ENCODE results near the gene CTRB1. TPM values are rescaled to one million over a fixed set of nuclear protein-coding genes. Genes with fewer than 3 reads are reported as not detected.

Gene CTRB1
- total and polyA plus RNA-seq, 2 of the 13 experiments (the other 11 are each of a cell fraction or from before 2014, with no cell fraction given), result not detected

DNA sequence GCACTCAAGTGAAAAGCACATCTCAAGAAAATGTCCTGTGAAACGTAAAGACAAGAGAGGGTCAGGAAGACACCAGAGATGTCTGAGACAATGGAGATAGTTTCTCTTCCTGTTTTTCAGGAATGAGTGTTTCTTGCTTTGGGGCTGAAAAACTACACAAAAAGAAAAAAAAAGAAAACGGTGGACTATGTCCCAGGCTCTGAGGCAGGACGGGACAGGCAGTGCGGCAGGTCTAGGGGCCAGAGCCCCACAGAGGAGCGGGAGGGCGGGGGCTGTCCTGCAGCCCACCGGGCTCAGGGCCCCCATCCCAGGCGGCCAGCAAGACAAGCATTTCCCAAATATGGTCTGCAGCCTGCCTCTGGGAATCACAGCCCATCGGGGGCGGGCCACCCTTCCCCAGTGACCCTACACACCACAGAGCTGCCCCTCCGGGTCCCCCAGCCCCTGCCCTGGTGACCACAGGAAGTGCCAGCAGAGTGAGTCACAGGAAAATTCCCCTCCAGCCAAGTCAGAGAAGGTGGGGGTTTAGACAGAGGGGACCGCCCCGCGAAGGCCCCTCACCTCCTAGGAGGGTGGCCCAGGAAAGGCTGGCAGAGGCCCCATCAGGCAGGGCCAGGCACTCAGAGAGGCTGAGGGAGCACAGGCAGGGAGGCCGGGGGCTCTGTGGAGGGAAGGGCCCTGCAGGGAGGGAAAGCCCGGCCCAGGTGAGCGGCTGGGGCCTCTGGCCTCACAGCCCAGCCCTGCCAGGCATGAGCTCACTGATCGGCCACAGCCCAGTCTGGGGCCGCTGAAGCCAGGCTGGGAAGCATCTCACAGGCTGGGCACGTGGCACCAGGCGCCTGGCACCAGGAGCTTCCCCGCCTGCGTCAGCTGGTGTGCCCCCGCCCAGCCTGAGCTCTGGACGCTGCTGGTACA, 26.3 kb downstream of the CTRB1 start (continued):
- TF ChIP-seq, protein P1, sequence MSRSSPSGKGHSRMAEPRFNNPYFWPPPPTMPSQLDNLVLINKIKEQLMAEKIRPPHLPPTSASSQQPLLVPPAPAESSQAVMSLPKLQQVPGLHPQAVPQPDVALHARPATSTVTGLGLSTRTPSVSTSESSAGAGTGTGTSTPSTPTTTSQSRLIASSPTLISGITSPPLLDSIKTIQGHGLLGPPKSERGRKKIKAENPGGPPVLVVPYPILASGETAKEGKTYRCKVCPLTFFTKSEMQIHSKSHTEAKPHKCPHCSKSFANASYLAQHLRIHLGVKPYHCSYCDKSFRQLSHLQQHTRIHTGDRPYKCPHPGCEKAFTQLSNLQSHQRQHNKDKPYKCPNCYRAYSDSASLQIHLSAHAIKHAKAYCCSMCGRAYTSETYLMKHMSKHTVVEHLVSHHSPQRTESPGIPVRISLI (CRISPR knock-in tag; IDR thresholded peaks at IDR 0.05; ENCODE audit: borderline replicate concordance), result peak; percentile 84
- TF ChIP-seq ZBTB42 (CRISPR knock-in tag; IDR thresholded peaks at IDR 0.05) (no peak), HDAC6 (IDR thresholded peaks at IDR 0.05; ENCODE audit: low read depth, low read length) (no peak), ZNF563 (CRISPR knock-in tag; IDR thresholded peaks at IDR 0.05) (0 out of 2 replicates have a peak, but pooled peaks have one; percentile 46), ZNF772 (CRISPR knock-in tag; IDR thresholded peaks at IDR 0.05) (peak; percentile 87), PPARG (CRISPR knock-in tag; conservative IDR thresholded peaks at IDR 0.05) (peak; percentile 99), HNRNPUL1 (IDR thresholded peaks at IDR 0.05; ENCODE audit: low read depth, low read length) (no peak), CREM (IDR thresholded peaks at IDR 0.05) (peak; percentile 76), CREM (CRISPR knock-in tag; IDR thresholded peaks at IDR 0.05) (no peak), NFIC (IDR thresholded peaks at IDR 0.05; ENCODE audit: low read length) (0 out of 2 replicates have a peak, but pooled peaks have one; percentile 80), NKX3-1 (CRISPR knock-in tag; IDR thresholded peaks at IDR 0.05) (peak; percentile 87; the same call in 1 of the 2 replicates), ZNF83 (CRISPR knock-in tag; IDR thresholded peaks at IDR 0.05; ENCODE audit: borderline replicate concordance) (0 out of 2 replicates have a peak, but pooled peaks have one; percentile 35), MTA1 (CRISPR knock-in tag; IDR thresholded peaks at IDR 0.05; ENCODE audit: borderline replicate concordance) (peak; percentile 98), AGO2 (optimal IDR thresholded peaks at IDR 0.05; ENCODE audit: low read depth, low read length) (peak; percentile 99), ZNF441 (CRISPR knock-in tag; IDR thresholded peaks at IDR 0.05; ENCODE audit: borderline replicate concordance) (peak; percentile 82; the same call in 1 of the 2 replicates), NR1H2 (CRISPR knock-in tag; IDR thresholded peaks at IDR 0.05; ENCODE audit: borderline replicate concordance, low read depth) (peak; percentile 80; the same call in 1 of the 2 replicates), ZSCAN21 (CRISPR knock-in tag; IDR thresholded peaks at IDR 0.05; ENCODE audit: borderline replicate concordance) (peak; percentile 79; the same call in 1 of the 2 replicates), ONECUT2 (CRISPR knock-in tag; IDR thresholded peaks at IDR 0.05) (no peak)
- TF ChIP-seq, protein P2, sequence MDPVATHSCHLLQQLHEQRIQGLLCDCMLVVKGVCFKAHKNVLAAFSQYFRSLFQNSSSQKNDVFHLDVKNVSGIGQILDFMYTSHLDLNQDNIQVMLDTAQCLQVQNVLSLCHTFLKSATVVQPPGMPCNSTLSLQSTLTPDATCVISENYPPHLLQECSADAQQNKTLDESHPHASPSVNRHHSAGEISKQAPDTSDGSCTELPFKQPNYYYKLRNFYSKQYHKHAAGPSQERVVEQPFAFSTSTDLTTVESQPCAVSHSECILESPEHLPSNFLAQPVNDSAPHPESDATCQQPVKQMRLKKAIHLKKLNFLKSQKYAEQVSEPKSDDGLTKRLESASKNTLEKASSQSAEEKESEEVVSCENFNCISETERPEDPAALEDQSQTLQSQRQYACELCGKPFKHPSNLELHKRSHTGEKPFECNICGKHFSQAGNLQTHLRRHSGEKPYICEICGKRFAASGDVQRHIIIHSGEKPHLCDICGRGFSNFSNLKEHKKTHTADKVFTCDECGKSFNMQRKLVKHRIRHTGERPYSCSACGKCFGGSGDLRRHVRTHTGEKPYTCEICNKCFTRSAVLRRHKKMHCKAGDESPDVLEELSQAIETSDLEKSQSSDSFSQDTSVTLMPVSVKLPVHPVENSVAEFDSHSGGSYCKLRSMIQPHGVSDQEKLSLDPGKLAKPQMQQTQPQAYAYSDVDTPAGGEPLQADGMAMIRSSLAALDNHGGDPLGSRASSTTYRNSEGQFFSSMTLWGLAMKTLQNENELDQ (CRISPR knock-in tag; IDR thresholded peaks at IDR 0.05; ENCODE audit: borderline replicate concordance), result 0 out of 2 replicates have a peak, but pooled peaks have one; percentile 44
- TF ChIP-seq, protein P3, sequence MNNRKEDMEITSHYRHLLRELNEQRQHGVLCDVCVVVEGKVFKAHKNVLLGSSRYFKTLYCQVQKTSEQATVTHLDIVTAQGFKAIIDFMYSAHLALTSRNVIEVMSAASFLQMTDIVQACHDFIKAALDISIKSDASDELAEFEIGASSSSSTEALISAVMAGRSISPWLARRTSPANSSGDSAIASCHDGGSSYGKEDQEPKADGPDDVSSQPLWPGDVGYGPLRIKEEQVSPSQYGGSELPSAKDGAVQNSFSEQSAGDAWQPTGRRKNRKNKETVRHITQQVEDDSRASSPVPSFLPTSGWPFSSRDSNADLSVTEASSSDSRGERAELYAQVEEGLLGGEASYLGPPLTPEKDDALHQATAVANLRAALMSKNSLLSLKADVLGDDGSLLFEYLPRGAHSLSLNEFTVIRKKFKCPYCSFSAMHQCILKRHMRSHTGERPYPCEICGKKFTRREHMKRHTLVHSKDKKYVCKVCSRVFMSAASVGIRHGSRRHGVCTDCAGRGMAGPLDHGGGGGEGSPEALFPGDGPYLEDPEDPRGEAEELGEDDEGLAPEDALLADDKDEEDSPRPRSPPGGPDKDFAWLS (CRISPR knock-in tag; IDR thresholded peaks at IDR 0.05; ENCODE audit: borderline replicate concordance), result peak; percentile 88; the same call in 1 of the 2 replicates
- TF ChIP-seq, protein P4, sequence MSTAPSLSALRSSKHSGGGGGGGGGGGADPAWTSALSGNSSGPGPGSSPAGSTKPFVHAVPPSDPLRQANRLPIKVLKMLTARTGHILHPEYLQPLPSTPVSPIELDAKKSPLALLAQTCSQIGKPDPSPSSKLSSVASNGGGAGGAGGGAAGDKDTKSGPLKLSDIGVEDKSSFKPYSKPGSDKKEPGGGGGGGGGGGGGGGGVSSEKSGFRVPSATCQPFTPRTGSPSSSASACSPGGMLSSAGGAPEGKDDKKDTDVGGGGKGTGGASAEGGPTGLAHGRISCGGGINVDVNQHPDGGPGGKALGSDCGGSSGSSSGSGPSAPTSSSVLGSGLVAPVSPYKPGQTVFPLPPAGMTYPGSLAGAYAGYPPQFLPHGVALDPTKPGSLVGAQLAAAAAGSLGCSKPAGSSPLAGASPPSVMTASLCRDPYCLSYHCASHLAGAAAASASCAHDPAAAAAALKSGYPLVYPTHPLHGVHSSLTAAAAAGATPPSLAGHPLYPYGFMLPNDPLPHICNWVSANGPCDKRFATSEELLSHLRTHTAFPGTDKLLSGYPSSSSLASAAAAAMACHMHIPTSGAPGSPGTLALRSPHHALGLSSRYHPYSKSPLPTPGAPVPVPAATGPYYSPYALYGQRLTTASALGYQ (CRISPR knock-in tag; IDR thresholded peaks at IDR 0.05), result peak; percentile 93; the same call in 1 of the 2 replicates
